Nephron progenitor cell (in vitro differentiated cells): ENCODE results near the gene MYO5B.
A peak's percentile ranks its signal among the peaks of the same experiment; 100 is the strongest.

Experiments
- DNase-seq: peaks from one replicate; pipeline ENCODE4 v3.0.0; 2021
- H3K27ac Mint-ChIP-seq: 2 replicates; pipeline ENCODE4 v1.8.0; 2021; ENCODE audit warnings: mild to moderate bottlenecking, moderate library complexity, mixed read lengths
- H3K27me3 Mint-ChIP-seq: 2 replicates; pipeline ENCODE4 v1.8.0; 2021; ENCODE audit warnings: mild to moderate bottlenecking, low read depth, mixed read lengths; ENCODE audit not compliant: poor library complexity
- H3K36me3 Mint-ChIP-seq: 2 replicates; pipeline ENCODE4 v1.8.0; 2021; ENCODE audit warnings: low read depth, mixed read lengths
- H3K4me1 Mint-ChIP-seq: 2 replicates; pipeline ENCODE4 v1.8.0; 2021; ENCODE audit warnings: mixed read lengths
- H3K4me3 Mint-ChIP-seq: 2 replicates; pipeline ENCODE4 v1.8.0; 2021; ENCODE audit warnings: mild to moderate bottlenecking, moderate library complexity, mixed read lengths
- H3K9me3 Mint-ChIP-seq: 2 replicates; pipeline ENCODE4 v1.8.0; 2021; ENCODE audit warnings: mild to moderate bottlenecking, moderate library complexity, mixed read lengths
- CTCF ChIP-seq: fragments of 200-600 bp; sonication (generic); IDR thresholded peaks from 2 replicates; pipeline ENCODE4 v1.5.0; 2021; ENCODE audit warnings: antibody characterized with exemption

Gene MYO5B

GRCh38 chr18:50045126-50045525 is 149.8 kb downstream of the MYO5B start:
- Mint-ChIP-seq H3K9me3 (no peaks in the 10 kb centered on the region), H3K36me3 (no peaks in the 10 kb centered on the region), H3K4me1 (no peaks in the 10 kb centered on the region), H3K27me3 (peaks cover 10% of the 10 kb centered on the region), H3K27ac (no peak overlapping the region), H3K4me3 (no peak overlapping the region)
- TF ChIP-seq CTCF: no peak
- no peak for DNase-seq

- DNase-seq: no peak
- Mint-ChIP-seq H3K27ac (no peak overlapping the region), H3K36me3 (no peaks in the 10 kb centered on the region), H3K4me1 (no peaks in the 10 kb centered on the region), H3K9me3 (no peaks in the 10 kb centered on the region), H3K27me3 (peaks cover 14% of the 10 kb centered on the region), H3K4me3 (no peak overlapping the region)
- no peak for TF ChIP-seq CTCF
These were observed 150.5 kb downstream of the MYO5B start for GRCh38 chr18:50044402-50044801.

GRCh38 chr18:50042611-50043010 is 152.3 kb downstream of the MYO5B start:
- no peak for TF ChIP-seq CTCF
- Mint-ChIP-seq H3K4me3 (no peak overlapping the region), H3K4me1 (no peaks in the 10 kb centered on the region), H3K27ac (peak overlapping the region; percentile 55), H3K9me3 (no peaks in the 10 kb centered on the region), H3K36me3 (no peaks in the 10 kb centered on the region), H3K27me3 (peaks cover 11% of the 10 kb centered on the region)
- DNase-seq: no peak

GRCh38 chr18:50039746-50040145 is 155.2 kb downstream of the MYO5B start:
- no peak for DNase-seq
- H3K27ac Mint-ChIP-seq: no peak overlapping the region
- H3K4me1 Mint-ChIP-seq: no peaks in the 10 kb centered on the region
- H3K9me3 Mint-ChIP-seq: no peaks in the 10 kb centered on the region
- no peak overlapping the region for H3K4me3 Mint-ChIP-seq
- no peak for TF ChIP-seq CTCF
- H3K27me3 Mint-ChIP-seq: peaks cover 22% of the 10 kb centered on the region
- no peaks in the 10 kb centered on the region for H3K36me3 Mint-ChIP-seq

GRCh38 chr18:50038448-50038847 is 156.5 kb downstream of the MYO5B start:
- DNase-seq: no peak
- no peak for TF ChIP-seq CTCF
- H3K4me3 Mint-ChIP-seq: no peak overlapping the region
- peak overlapping the region; percentile 64 for H3K27ac Mint-ChIP-seq
- H3K4me1 Mint-ChIP-seq: no peaks in the 10 kb centered on the region
- H3K36me3 Mint-ChIP-seq: no peaks in the 10 kb centered on the region
- no peaks in the 10 kb centered on the region for H3K9me3 Mint-ChIP-seq
- peaks cover 22% of the 10 kb centered on the region for H3K27me3 Mint-ChIP-seq

- peaks cover 13% of the 10 kb centered on the region for H3K4me1 Mint-ChIP-seq
- no peaks in the 10 kb centered on the region for H3K9me3 Mint-ChIP-seq
- no peaks in the 10 kb centered on the region for H3K36me3 Mint-ChIP-seq
- no peak overlapping the region for H3K4me3 Mint-ChIP-seq
- peaks cover 17% of the 10 kb centered on the region for H3K27me3 Mint-ChIP-seq
- no peak overlapping the region for H3K27ac Mint-ChIP-seq
- DNase-seq: no peak
- no peak for TF ChIP-seq CTCF
These were observed 160.9 kb downstream of the MYO5B start for GRCh38 chr18:50034029-50034428.
